ENCODE measurements around the gene TMPRSS11E. TPM values are rescaled to one million over a fixed set of nuclear protein-coding genes. Genes with fewer than 3 reads are reported as not detected.
"Not testable (repeated sequence)": the region's sequence is repeated elsewhere in the genome, so short reads cannot be mapped to it uniquely, and the experiment has no call there.

TMPRSS11E gene, protein sequence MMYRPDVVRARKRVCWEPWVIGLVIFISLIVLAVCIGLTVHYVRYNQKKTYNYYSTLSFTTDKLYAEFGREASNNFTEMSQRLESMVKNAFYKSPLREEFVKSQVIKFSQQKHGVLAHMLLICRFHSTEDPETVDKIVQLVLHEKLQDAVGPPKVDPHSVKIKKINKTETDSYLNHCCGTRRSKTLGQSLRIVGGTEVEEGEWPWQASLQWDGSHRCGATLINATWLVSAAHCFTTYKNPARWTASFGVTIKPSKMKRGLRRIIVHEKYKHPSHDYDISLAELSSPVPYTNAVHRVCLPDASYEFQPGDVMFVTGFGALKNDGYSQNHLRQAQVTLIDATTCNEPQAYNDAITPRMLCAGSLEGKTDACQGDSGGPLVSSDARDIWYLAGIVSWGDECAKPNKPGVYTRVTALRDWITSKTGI
- not detected for total RNA-seq

DNA sequence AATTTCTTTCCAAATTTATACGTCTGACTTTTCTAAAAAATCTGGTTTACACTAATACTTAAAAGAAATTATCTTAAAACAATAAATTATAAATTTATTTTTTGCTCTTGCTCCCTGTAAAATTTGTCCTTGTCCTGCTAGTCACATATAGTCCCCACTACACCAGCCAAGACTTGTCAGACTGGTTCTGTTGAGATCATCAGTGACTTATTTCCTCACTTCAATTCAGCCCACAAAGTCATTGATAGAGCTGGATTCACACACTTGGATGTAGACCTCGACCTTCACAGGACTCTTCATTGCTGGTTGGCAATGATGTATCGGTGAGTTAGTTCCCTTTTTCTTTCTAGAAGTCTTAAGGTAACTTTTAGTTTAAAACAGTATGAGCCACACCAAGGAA, at the start of gene TMPRSS11E:
TMPRSS11E (plus strand) TSS at position 263 of the 400 bp plus-strand sequence; CDS start at position 313, 50 bp downstream.
- DNase-seq: no peak

DNA sequence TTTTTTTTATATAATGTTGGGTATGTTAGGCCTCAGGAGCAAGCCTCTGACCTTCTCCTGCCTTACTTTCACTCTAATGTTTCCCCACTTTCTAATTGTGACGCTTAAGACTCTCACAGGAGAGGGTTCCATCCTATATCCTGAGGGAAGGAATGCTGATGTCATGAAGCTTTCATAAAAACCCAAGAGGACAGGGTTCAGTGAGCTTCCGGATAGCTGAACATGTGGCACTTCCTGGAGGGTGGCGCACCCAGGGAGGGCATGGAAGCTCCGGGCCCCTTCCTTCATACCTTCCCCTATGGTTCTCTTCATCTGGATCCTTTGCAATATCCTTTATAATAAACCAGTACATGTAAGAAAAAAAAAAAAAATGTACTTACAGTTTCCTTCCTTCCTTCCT, 48.0 kb upstream of the TMPRSS11E start:
- H3K4me1 ChIP-seq: no peaks in the 10 kb centered on the region
- H3K4me3 ChIP-seq: no peak overlapping the region
- no peaks in the 10 kb centered on the region for H3K36me3 ChIP-seq
- H3K9ac ChIP-seq (ENCODE audit: low read depth in 2 of 2, low read length in 2 of 2): no peak overlapping the region
- no peak for DNase-seq
- H3K27me3 ChIP-seq: no peaks in the 10 kb centered on the region
- intact Hi-C loops (cut with DNase I): no loop called here
- no peak overlapping the region for H3K27ac ChIP-seq
- TF ChIP-seq, protein P1, sequence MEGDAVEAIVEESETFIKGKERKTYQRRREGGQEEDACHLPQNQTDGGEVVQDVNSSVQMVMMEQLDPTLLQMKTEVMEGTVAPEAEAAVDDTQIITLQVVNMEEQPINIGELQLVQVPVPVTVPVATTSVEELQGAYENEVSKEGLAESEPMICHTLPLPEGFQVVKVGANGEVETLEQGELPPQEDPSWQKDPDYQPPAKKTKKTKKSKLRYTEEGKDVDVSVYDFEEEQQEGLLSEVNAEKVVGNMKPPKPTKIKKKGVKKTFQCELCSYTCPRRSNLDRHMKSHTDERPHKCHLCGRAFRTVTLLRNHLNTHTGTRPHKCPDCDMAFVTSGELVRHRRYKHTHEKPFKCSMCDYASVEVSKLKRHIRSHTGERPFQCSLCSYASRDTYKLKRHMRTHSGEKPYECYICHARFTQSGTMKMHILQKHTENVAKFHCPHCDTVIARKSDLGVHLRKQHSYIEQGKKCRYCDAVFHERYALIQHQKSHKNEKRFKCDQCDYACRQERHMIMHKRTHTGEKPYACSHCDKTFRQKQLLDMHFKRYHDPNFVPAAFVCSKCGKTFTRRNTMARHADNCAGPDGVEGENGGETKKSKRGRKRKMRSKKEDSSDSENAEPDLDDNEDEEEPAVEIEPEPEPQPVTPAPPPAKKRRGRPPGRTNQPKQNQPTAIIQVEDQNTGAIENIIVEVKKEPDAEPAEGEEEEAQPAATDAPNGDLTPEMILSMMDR (IDR thresholded peaks at IDR 0.05): no peak
- no peaks in the 10 kb centered on the region for H3K9me3 ChIP-seq

More for the DNA sequence above, at the start of gene TMPRSS11E:
- Histone ChIP-seq H3K4me3 (no peak within 1 kb of the TSS), H3K27ac (no peak within 1 kb of the TSS), H3K4me1 (no peaks in the 10 kb centered on the region), H3K9ac (ENCODE audit: low read depth in 2 of 2, low read length in 2 of 2) (no peak within 1 kb of the TSS), H3K9me3 (no peaks in the 10 kb centered on the region), H3K36me3 (no peaks in the 10 kb centered on the region), H3K27me3 (no peaks in the 10 kb centered on the region)
- TF ChIP-seq, protein P1 (IDR thresholded peaks at IDR 0.05): no peak
- intact Hi-C loops (cut with DNase I): no loop called here

DNA sequence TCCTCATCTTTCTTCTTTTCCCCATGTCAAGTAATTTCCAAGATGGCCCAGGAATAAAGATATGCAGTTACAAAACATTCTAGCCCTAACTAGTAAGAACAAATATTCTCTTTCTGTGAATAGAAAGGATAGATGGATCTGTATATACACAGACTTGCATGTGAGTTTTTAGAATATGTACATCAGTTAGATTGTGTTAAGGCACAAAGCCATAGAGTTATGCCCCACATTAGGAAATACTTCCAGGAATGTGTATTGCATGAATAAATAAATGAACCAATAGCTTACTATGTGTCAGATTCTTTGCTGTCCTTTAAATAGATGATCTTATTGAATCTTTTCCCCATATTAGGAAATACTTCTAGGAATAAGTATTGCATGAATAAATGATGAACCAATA, 46.0 kb upstream of the TMPRSS11E start:
- intact Hi-C loops (cut with DNase I): no loop called here
- H3K27ac ChIP-seq: no peak overlapping the region

DNA sequence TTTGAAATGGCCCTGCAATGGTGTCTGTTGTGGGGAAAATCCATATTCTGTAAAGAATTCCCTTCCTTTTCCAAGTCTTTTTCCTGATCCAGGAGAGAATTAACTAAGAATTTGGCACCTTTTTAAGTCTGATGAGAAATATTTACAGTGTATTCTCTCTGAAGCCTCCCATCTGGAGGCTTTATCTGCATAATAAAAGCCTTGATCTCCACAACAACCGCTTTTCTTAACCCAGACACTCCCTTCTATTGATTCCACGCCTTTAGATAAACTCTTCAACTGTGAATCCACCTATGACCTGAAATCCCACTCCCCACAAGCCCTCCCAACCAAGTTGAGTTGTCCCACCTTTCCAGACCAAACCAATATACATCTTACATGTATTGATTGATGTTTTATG, 43.1 kb upstream of the TMPRSS11E start:
- DNase-seq: no peak
- Histone ChIP-seq H3K9me3 (no peaks in the 10 kb centered on the region), H3K4me1 (no peaks in the 10 kb centered on the region), H3K27me3 (no peaks in the 10 kb centered on the region), H3K27ac (no peak overlapping the region), H3K4me3 (no peak overlapping the region), H3K9ac (ENCODE audit: low read depth in 2 of 2, low read length in 2 of 2) (no peak overlapping the region), H3K36me3 (no peaks in the 10 kb centered on the region)
- TF ChIP-seq, protein P1 (IDR thresholded peaks at IDR 0.05): no peak
- intact Hi-C loops (cut with DNase I): no loop called here

More for the DNA sequence above, 46.0 kb upstream of the TMPRSS11E start:
- H3K4me1 ChIP-seq: no peaks in the 10 kb centered on the region
- DNase-seq: no peak
- no peaks in the 10 kb centered on the region for H3K27me3 ChIP-seq
- no peaks in the 10 kb centered on the region for H3K9me3 ChIP-seq
- H3K9ac ChIP-seq (ENCODE audit: low read depth in 2 of 2, low read length in 2 of 2): no peak overlapping the region
- H3K36me3 ChIP-seq: no peaks in the 10 kb centered on the region
- TF ChIP-seq, protein P1 (IDR thresholded peaks at IDR 0.05): no peak
- H3K4me3 ChIP-seq: no peak overlapping the region

DNA sequence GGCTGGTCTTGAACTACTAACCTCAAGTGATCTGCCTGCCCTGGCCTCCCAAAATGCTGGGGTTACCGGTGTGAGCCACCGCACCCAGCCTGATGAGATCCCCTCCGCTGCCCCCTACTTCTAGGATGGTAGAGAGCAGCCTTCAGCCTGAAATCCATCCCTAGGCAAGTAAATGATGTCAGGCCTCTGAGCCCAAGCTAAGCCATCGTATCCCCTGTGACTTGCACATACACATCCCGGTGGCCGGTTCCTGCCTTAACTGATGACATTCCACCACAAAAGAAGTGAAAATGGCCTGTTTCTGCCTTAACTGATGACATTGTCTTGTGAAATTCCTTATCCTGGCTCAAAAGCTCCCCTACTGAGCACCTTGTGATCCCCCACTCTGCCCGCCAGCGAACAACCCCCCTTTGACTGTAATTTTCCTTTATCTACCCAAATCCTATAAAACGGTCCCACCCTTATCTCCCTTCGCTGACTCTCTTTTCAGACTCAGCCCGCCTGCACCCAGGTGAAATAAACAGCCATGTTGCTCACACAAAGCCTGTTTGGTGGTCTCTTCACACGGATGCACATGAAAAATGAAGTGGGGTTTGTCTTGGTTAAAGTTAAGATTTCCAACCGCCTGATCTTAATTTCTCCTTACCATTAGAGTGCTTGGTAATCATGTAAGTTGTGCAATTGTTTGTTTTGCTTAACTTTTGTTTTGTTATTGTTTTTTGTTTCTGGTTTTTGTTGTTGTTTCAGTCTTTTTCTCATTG, 41.4 kb upstream of the TMPRSS11E start:
- H3K9me3 ChIP-seq; H3K27me3 ChIP-seq; H3K4me1 ChIP-seq; H3K27ac ChIP-seq; H3K36me3 ChIP-seq; H3K4me3 ChIP-seq; intact Hi-C loops (cut with DNase I); H3K9ac ChIP-seq (ENCODE audit: low read depth in 2 of 2, low read length in 2 of 2); DNase-seq: not testable (repeated sequence)
